ENCODE results near the gene PDGFC. TPM values are rescaled to one million over a fixed set of nuclear protein-coding genes. Genes with fewer than 3 reads are reported as not detected.

PDGFC gene
- total RNA-seq, 1 experiment from 2014 or later = 9.8 TPM

DNA sequence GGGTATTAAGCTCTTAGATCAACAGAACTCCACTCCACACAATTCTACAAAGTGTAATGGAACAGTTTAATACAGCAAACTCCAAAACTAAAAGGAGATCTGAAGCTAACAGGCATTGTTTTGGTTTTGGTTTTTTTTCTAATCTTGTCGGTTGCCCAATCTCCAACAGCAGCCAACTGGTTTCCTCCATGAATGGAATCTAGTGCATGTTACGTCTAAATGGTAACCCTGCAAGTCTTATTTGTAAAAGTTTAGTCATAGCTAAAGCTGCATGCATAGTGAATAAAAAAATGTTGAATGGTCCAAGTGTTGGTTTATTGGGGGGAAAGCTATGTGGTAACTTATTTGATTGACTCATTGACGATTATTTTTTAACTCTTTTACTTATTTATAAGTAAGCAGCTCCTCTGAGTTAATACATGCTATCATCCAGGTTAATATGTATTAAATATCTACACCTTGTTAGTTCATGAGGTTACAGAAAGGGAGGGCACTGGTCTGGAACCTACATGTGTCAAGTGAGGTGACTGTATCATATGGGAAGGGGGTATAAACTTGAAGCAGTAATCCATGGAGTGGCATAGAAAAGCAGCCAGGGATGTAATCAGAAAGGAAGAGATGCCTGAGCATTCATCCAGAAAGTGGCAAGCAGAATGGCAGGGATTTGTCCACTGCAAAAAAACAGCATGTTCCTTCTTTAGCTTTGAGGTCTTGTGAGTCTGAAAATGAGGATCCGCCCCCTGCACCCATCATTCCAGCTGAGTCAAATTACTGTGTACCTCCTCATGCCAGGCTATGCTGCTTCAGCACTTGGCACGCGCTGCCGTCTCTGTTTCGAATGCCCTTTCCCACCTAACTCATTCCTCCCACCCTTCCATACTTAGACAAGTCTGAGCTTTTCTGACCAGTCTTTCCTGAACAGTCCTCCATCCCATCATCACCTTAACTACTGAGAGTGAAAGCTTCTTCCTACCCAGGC lies 81.7 kb downstream of the PDGFC start:
- Histone ChIP-seq H3K9me3 (ENCODE audit: control insufficient read depth in 1 of 2, insufficient read depth in 1 of 2, low read depth in 1 of 2, low read length in 2 of 2) (no peaks in the 10 kb centered on the region), H3K4me3 (replicated peaks in 1 of 2; ENCODE audit: low read depth in 1 of 2, low read length in 2 of 2) (no peak overlapping the region), H3K36me3 (ENCODE audit: control insufficient read depth in 1 of 2, insufficient read depth in 2 of 2, low read length in 2 of 2) (no peaks in the 10 kb centered on the region), H3K9ac (ENCODE audit: low read length) (no peak overlapping the region), H3K27me3 (ENCODE audit: insufficient read depth, low read length) (no peaks in the 10 kb centered on the region), H2AFZ (ENCODE audit: low read depth, low read length, poor library complexity, severe bottlenecking) (no peak overlapping the region), H3K9me2 (ENCODE audit: insufficient read depth) (no peaks in the 10 kb centered on the region), H3K27ac (ENCODE audit: low read depth, low read length) (no peak overlapping the region), H3K4me2 (ENCODE audit: low read length) (no peak overlapping the region), H3K4me1 (ENCODE audit: control insufficient read depth in 1 of 2, insufficient read depth in 2 of 2, low read length in 2 of 2) (no peaks in the 10 kb centered on the region), H4K20me1 (ENCODE audit: insufficient read depth) (no peaks in the 10 kb centered on the region), H3K79me2 (ENCODE audit: insufficient read depth, low read length) (no peaks in the 10 kb centered on the region)
- ATAC-seq (no peak), DNase-seq (ENCODE audit: low read depth, low spot score) (no peak)
- intact Hi-C loops (cut with micrococcal nuclease) = no loop called here
- BruUV-seq (replicated peaks) = no TSS peak
- ChIA-PET RAD21 (ENCODE audit: low non-redundant PET in 1 of 2, low total read pairs in 2 of 2, uncharacterized antibody in 2 of 2, unreplicated experiment in 2 of 2) (no interaction called here), CTCF (no interaction called here), POLR2A (no interaction called here)
- TF ChIP-seq ATF3 (IDR thresholded peaks at IDR 0.05) (no peak), SIN3A (IDR thresholded peaks at IDR 0.05; ENCODE audit: low read depth) (no peak), CEBPB (IDR thresholded peaks at IDR 0.05; ENCODE audit: low read depth) (no peak), CBX3 (IDR thresholded peaks at IDR 0.05; ENCODE audit: low read depth) (no peak), MAX (IDR thresholded peaks at IDR 0.05) (no peak), RAD21 (IDR thresholded peaks at IDR 0.05; ENCODE audit: low read depth) (no peak), CTCF (IDR thresholded peaks at IDR 0.05 in 2 of 3, conservative IDR thresholded peaks at IDR 0.05 in 1 of 3; ENCODE audit: borderline replicate concordance in 1 of 3, insufficient read depth in 1 of 3, low read depth in 2 of 3, low read length in 2 of 3) (no peak), ELF1 (IDR thresholded peaks at IDR 0.05; ENCODE audit: borderline replicate concordance, low read depth) (no peak)
